NB4 (cell line): ENCODE measurements around the gene MEGF11.

ENCODE experiments used
- CTCF ChIP-seq: IDR thresholded peaks from one replicate; pipeline ENCODE4 v1.5.1; 2012; ENCODE audit warnings: low read depth, low read length
- MAX ChIP-seq: IDR thresholded peaks from 2 replicates; pipeline ENCODE4 v1.6.1; 2011; ENCODE audit warnings: low read depth, low read length
- POLR2A ChIP-seq: IDR thresholded peaks from 2 replicates; pipeline ENCODE4 v1.6.1; 2011; ENCODE audit warnings: mild to moderate bottlenecking; ENCODE audit not compliant: insufficient read length; ENCODE audit errors: extremely low read depth

- TF ChIP-seq POLR2A, result no peak
- TF ChIP-seq CTCF, result no peak
- no peak for TF ChIP-seq MAX
Measured at GRCh38 chr15:65957451-65957850, 296.1 kb downstream of the MEGF11 start.
